NCI-H226 (cell line): ENCODE data around the gene FIGLA.
A peak's percentile ranks its signal among the peaks of the same experiment; 100 is the strongest.
"Not testable (repeated sequence)": the region's sequence is repeated elsewhere in the genome, so short reads cannot be mapped to it uniquely, and the experiment has no call there.

ENCODE experiments used
- DNase-seq: peaks from one replicate; pipeline ENCODE4 v3.0.0-alpha.2; 2015

FIGLA gene

DNA sequence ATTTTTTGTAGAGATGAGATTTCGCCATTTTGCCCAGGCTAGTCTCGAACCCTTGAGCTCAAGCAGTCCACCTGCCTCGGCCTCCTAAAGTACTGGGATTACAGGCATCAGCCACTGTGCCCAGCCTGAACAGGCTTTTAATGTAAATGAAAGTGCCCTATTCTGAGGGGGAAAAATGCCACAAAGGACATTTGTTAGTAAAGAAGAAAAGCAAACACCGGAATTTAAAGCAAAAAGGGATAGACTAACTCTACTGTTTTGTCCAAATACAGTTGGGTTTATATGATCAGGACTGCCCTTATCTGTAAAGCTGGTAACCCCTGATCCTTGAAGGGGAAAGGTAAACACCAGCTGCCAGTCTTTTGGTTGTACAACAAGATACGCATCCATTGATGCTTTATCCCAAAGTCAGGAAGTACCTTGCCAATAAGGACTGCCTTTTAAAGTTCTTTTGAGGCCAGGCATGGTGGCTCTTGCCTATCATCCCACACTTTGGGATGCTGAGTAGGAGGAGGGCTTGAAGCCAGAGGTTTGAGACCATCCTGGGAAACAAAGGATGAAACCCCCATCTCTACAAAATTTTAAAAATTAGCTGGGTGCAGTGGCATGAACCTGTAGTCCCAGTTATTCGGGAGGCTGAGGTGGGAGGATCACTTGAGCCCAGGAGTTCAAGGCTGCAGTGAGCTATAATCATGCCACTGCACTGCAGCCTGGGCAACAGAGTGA lies 16.8 kb upstream of the FIGLA start:
- no peak for DNase-seq

- no peak for DNase-seq
Measured at GRCh38 chr2:70806620-70807019, 16.2 kb upstream of the FIGLA start.

DNA sequence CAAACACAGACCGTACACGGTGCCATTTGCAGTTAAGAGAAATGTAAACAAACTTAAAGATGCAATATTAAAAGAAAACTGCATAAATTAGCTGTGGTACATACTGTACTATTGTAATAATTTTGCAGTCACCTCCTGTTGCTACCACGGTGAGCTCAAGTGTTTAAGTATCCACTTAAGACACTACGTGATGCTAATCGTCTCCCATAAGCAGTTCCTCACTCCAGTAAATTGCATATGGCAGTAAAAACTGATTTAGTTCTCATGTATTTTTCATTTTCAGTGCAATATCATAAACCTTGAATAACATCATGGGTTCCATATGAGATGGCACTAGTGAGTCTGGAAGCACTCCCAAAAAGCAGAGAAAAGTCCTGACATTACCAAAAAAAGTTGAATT lies 15.6 kb upstream of the FIGLA start:
- no peak for DNase-seq

DNA sequence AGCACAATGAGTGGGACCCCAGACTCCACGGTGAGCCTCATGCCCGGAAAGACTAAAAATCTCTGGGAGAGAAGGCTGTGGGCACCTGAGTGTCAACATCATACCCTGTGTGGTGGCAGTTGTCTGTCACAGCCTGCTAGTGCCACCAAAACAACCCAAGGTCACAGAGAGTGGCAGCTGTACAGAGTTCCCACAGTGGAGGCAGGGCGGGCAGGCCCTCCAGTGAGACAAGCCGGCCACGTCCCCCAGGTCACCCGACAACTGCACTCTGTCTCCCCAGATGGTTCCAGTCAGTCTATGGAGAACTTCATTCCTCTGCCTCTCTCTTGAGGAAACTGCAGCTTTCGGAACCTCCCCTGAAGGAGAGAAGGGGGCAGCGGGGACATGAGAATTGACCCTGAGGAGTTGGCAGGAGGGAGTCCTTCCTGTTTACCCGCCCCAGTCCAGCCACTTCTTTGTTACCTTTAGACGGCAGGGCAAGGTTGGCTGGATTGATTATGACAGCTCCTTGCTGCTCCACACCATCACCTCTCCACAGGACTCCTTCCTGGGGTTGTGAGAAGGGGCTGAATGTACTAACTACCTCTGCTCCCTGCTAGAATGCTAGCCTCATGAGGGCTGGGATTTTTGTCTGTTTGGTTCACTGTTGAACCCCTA lies 11.3 kb upstream of the FIGLA start:
- no peak for DNase-seq

DNA sequence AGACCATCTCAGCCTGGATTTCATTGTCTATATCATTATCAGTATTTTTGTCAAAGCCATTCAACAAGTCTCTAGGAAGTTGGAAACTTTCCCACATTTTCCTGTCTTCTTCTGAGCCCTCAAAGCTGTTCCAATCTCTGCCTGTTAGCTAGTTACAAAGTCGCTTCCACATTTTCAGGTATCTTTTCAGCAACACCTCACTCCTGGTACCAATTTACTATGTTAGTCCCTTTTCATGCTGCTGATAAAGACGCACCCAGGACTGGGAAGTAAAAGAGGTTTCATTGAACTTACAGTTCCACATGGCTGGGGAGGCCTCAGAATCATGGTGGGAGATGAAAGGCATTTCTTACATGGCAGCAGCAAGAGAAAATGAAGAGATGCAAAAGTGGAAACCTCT lies 9.3 kb upstream of the FIGLA start:
- DNase-seq, result no peak

DNA sequence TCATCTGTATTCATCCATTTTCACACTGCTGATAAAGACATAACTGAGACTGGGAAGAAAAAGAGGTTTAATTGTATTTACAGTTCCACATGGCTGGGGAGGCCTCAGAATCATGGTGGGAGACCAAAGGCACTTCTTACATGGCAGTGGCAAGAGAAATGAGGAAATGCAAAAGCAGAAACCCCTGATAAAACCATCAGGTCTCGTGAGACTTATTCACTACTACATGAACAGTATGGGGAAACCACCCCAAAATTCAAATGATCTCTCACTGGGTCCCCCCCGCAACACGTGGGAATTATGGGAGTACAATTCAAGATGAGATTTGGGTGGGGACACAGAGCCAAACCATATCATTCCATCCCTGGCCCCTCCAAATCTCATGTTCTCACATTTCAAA lies 7.6 kb upstream of the FIGLA start:
- DNase-seq, result not testable (repeated sequence)

GRCh38 chr2:70797506-70797905 lies 7.1 kb upstream of the FIGLA start:
- DNase-seq, result no peak

DNA sequence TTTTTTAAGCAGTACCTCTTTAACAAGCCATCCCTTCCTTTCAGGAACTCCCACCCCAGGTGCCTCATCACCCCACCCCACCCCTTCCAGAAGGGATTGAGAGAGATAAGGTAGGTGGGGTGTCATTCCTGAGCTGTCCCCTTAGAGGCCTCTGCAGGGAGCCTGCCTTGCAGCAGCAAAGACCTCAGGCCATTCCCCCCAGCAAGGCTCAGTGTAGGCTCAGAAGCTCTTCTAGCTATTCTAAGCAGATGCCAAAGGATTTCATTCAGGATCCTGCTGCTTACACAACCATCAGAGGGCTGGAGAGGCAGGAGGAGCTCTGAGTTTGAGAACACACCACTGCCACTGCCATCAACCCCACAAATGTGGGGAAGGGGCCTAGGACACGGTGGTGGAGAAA lies 5.8 kb upstream of the FIGLA start:
- no peak for DNase-seq

DNA sequence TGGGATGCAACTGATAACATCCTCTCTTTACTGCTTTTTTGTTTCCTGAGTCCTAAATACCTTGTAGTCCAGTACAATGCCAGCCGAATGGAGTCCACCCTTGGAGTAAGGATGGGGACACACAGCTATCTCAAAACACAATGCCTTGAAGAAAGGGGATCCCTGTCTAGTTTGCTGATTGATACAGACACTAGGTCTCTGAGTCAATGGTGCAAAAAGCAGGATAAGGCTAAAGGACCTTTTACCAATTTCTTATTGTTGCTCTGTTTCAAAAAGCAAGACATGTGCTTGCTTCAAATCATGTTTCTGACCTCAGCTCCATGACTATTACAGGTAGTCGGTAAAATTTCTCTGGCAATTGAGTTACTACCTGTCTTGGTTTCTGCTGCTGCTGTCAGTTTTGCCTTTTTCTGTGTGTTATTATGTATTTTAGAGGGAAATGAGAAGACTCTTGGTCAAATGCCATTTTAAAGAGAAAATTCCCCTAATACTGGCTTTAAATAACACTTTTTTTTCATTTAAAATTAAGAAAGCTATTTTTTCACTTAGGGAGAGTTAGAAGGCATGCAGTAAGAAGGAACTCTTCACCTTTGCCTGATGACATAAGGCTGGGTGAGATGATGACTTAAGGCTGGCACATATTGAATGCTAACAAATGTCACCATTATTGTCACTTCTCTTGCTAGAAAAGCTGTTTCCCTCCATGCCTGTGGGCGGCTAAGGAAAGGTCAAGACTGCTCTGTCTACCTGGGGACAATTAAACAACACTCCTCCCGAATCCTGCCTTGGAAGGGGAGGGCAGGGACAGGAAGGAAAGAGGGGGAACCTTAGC lies 4.9 kb upstream of the FIGLA start:
- DNase-seq, result no peak

DNA sequence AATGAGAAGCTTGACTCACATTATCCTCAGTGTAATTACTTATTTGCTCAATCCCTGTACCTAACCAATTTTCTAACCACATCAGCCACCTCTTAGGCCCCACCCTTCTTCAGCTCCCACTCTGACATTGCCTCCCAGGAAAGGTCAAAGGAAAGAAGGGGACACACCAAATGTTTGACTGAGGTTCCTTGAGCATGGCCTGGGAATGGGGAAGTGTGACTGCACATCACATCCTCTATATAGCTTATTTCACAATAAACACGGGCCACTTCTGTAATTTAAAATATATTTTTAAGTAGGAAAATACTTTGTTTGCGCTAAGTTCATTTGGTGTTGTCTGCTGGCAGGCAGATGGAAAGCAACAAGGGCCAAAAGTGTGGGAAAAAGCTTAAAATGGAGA lies 3.0 kb upstream of the FIGLA start:
- no peak for DNase-seq

GRCh38 chr2:70789304-70790135 lies 923 bp downstream of the FIGLA start:
- peak; percentile 55 for DNase-seq

DNA sequence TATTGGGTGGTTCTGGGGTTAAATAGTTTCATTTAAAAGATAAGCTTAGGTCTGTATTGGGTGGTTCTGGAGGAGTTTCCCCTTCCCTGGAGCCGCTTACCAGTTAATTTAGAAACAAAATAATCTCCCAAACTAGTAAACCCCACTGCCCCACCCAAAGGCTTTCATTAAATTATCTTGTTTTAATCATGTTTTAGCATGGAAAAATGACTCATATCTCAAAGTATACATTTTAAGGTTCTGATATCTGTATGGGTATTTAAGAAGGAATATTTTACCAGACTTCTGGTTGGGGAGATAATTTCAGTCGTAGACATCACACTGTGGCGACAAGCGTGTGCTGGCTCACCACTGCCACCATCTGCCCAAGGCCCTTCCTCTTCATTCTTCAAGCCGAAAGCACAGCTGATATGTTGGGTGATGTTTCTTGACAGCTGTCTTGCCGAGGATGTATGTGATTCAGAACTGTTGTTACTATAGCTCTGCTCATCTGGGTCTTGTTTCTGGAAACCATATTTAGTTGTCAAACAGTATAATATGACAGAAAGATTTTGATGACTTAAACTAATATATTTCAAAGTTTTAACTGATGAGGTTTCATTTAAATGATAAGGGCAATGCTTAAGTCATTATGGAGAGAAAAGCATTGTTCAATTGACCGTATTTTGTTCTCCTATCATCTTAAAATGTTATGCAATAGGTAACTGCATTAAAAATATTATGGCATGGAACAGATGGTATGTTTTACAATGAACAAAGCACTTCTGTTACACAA lies 5.1 kb downstream of the FIGLA start:
- DNase-seq, result peak; percentile 31

GRCh38 chr2:70784320-70784719 lies 6.1 kb downstream of the FIGLA start:
- no peak for DNase-seq

- DNase-seq, result peak; percentile 13
Measured at GRCh38 chr2:70779911-70780545, 10.4 kb downstream of the FIGLA start.

GRCh38 chr2:70779491-70779890 lies 11.0 kb downstream of the FIGLA start:
- no peak for DNase-seq

- DNase-seq, result no peak
Measured at GRCh38 chr2:70778676-70779075, 11.8 kb downstream of the FIGLA start.

GRCh38 chr2:70777450-70777849 lies 13.0 kb downstream of the FIGLA start:
- DNase-seq, result no peak

DNA sequence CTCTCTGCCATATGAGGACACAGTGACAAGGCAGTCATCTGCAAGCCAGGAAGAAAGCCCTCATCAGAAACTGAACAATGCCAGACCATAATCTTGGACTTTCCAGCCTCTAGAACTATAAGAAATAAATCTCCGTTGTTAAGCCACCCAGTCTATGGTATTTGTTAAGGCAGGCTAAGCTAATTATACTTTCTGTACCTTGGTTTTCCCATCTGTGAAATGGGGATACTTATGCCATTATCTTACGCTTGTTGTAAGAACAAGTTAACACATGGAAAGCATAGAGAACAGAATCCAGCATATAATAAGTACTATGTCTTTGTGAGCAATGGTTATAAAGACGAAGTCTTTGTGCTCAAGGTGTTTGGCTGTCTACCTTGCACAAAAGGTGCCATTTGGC lies 14.2 kb downstream of the FIGLA start:
- no peak for DNase-seq

- no peak for DNase-seq
Measured at GRCh38 chr2:70775141-70775540, 15.3 kb downstream of the FIGLA start.

GRCh38 chr2:70772486-70773155 lies 17.8 kb downstream of the FIGLA start:
- no peak for DNase-seq

DNA sequence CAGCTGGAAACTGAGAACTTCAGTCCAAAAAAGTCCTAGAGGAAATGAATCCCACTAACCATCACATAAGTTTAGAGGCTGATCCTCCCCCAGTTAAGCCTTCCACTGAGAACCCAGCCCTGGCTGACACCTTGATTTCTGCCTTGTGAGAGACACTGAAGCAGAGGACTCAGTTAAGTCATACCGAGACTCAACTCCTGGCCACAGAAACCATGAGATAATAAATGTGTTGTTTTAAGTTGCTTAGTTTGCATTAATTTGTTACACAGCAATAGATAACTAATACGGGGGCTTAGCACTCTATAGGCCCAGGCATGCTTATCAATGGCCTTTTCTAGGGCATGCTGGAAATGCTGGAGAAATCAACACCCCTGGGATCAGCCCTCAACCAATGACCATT lies 19.0 kb downstream of the FIGLA start:
- no peak for DNase-seq
